ENCODE results near the gene MATN3. TPM values are rescaled to one million over a fixed set of nuclear protein-coding genes. Genes with fewer than 3 reads are reported as not detected.

MATN3 gene
- total RNA-seq, 1 donor from 2014 or later = 2.7 TPM

DNA sequence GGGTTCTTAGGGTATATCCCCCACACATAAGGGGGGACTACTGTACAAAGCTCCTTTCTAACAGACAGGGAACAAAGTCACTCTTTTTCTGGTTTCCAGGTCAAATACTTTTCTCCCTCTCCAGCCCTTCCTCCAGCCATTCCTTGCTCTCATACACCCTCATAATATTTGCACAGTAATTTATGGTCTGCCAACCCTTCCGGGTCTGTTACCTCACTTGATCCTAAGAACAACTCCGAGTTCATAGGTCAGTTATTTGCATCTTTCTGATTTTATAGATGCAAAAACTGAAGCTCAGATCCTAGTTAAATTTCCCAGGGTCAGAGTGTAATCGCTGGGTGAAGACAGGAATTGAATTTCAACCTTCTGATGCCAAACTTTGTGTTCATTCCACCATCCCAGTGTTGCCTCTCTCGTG, 14.8 kb upstream of the MATN3 start:
- H3K36me3 Mint-ChIP-seq = peaks cover 67% of the 10 kb centered on the region
- TF ChIP-seq, protein P1, sequence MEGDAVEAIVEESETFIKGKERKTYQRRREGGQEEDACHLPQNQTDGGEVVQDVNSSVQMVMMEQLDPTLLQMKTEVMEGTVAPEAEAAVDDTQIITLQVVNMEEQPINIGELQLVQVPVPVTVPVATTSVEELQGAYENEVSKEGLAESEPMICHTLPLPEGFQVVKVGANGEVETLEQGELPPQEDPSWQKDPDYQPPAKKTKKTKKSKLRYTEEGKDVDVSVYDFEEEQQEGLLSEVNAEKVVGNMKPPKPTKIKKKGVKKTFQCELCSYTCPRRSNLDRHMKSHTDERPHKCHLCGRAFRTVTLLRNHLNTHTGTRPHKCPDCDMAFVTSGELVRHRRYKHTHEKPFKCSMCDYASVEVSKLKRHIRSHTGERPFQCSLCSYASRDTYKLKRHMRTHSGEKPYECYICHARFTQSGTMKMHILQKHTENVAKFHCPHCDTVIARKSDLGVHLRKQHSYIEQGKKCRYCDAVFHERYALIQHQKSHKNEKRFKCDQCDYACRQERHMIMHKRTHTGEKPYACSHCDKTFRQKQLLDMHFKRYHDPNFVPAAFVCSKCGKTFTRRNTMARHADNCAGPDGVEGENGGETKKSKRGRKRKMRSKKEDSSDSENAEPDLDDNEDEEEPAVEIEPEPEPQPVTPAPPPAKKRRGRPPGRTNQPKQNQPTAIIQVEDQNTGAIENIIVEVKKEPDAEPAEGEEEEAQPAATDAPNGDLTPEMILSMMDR (IDR thresholded peaks at IDR 0.05; ENCODE audit: unreplicated experiment) = no peak
- H3K27ac Mint-ChIP-seq = no peak overlapping the region

DNA sequence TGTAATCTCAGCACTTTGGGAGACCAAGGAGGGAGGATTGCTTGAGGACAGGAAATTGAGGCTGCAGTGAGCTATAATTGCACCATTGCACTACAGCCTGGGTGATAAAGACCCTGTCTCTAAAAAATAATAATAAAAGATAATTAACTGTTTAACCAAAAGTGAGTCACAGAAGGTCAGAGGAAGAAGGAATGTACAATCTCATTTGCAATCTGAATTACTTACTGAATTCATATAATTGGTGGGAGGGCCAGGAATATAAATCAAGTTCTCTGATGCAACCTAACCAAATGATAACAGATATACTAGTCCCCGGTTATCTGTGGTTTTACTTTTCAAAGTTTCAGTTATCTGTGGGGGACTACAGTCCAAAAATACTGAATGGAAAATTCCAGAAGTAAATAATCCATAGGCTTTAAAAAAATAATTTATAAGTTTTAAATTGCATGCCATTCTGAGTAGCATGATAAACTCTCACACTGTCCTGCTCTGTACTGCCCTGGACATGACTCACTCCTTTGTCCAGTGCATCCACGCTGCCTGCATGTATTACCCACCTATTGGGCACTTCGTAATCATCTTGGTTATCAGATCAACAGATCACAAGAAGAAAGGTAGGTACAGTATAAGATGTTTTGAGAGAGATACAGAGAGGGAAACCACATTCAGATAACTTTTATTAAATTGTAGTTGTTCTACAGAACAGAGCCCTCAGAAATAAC, 12.8 kb upstream of the MATN3 start:
- peaks cover 63% of the 10 kb centered on the region for H3K36me3 Mint-ChIP-seq
- H3K27me3 Mint-ChIP-seq (ENCODE audit: low read depth) = no peaks in the 10 kb centered on the region
- no peak overlapping the region for H3K4me3 Mint-ChIP-seq
- H3K9me3 Mint-ChIP-seq = peaks cover 54% of the 10 kb centered on the region
- TF ChIP-seq, protein P1 (IDR thresholded peaks at IDR 0.05; ENCODE audit: unreplicated experiment) = no peak
- DNase-seq (ENCODE audit: low spot score in 2 of 2, unreplicated experiment in 2 of 2) = no peak
- no peak overlapping the region for H3K27ac Mint-ChIP-seq
- peaks cover 2% of the 10 kb centered on the region for H3K4me1 Mint-ChIP-seq

More for the DNA sequence above, 14.8 kb upstream of the MATN3 start:
- no peak for DNase-seq (ENCODE audit: low spot score in 2 of 2, unreplicated experiment in 2 of 2)
- Mint-ChIP-seq H3K4me3 (no peak overlapping the region), H3K9me3 (peaks cover 46% of the 10 kb centered on the region), H3K4me1 (peaks cover 2% of the 10 kb centered on the region), H3K27me3 (ENCODE audit: low read depth) (no peaks in the 10 kb centered on the region)

DNA sequence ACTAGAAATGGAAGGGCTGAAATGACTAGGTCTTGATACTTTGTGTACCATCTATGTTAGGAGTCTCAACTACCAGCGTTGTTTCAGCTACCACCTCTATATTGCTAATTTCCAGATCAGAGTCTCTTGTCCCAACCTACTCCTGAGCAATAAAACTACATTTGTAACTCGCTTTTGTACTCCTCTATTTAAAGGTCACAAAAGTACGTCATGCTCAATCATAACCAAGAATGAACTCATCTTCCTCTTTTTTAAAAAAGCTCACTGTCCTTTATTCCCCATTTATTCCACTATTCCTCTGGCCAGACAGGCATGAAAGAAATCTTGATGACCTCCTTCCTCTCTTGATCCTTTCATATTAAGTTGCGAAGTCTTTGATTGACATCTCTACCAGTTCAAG, 11.2 kb upstream of the MATN3 start:
- Mint-ChIP-seq H3K36me3 (peaks cover 53% of the 10 kb centered on the region), H3K27ac (no peak overlapping the region), H3K27me3 (ENCODE audit: low read depth) (no peaks in the 10 kb centered on the region), H3K4me3 (no peak overlapping the region), H3K4me1 (peaks cover 2% of the 10 kb centered on the region), H3K9me3 (peaks cover 45% of the 10 kb centered on the region)
- TF ChIP-seq, protein P1 (IDR thresholded peaks at IDR 0.05; ENCODE audit: unreplicated experiment) = no peak
- DNase-seq (ENCODE audit: low spot score in 2 of 2, unreplicated experiment in 2 of 2) = no peak

DNA sequence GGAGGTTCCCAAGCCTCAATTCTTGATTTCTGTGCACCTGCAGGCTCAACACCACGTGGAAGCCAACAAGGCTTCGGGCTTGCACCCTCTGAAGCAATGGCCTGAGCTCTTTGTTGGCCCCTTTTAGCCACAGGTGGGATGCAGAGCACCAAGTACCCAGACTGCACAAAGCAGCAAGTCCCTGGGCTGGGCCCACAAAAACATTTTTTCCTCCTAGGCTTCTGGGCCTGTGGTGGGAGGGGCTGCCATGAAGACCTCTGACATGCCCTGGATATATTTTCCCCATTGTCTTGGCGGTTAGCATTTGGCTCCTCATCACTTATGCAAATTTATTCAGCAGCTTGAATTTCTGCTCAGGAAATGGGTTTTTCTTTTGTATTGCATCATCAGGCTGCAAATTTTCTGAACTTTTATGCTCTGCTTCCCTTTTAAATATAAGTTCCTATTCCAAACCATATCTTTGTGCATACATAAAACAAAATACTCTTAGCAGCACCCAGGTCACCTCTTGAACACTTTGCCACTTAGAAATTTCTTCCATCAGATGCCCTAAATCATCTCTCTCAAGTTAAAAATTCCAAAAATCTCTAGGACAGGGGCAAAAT, 9.0 kb upstream of the MATN3 start:
- H3K36me3 Mint-ChIP-seq = peaks cover 35% of the 10 kb centered on the region
- peaks cover 39% of the 10 kb centered on the region for H3K9me3 Mint-ChIP-seq
- no peaks in the 10 kb centered on the region for H3K27me3 Mint-ChIP-seq (ENCODE audit: low read depth)
- H3K27ac Mint-ChIP-seq = no peak overlapping the region
- H3K4me3 Mint-ChIP-seq = no peak overlapping the region
- TF ChIP-seq, protein P1 (IDR thresholded peaks at IDR 0.05; ENCODE audit: unreplicated experiment) = no peak
- peaks cover 2% of the 10 kb centered on the region for H3K4me1 Mint-ChIP-seq
- DNase-seq (ENCODE audit: low spot score in 2 of 2, unreplicated experiment in 2 of 2) = no peak

DNA sequence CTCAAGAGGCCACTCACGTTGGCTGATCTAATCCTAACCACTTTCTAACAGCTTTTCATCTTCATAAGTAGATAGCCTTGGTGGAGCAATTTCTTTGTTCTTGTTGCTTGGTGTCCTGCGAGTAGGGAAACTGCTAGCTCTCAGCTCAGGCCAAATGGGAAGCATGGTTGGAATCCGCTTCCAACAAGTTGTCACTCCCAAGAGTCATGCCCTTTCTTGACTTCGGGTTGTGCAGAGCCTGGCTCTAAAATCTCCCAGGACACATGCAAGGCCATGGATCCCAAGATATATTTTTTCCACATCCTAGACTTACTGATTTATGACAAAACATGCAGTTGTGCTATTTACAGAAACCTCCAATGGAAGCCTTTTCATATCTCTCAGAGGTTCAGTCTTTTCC, 7.3 kb upstream of the MATN3 start:
- H3K4me3 Mint-ChIP-seq = no peak overlapping the region
- DNase-seq (ENCODE audit: low spot score in 2 of 2, unreplicated experiment in 2 of 2) = no peak
- H3K27me3 Mint-ChIP-seq (ENCODE audit: low read depth) = no peaks in the 10 kb centered on the region
- H3K36me3 Mint-ChIP-seq = peaks cover 33% of the 10 kb centered on the region
- TF ChIP-seq, protein P1 (IDR thresholded peaks at IDR 0.05; ENCODE audit: unreplicated experiment) = no peak
- H3K9me3 Mint-ChIP-seq = peaks cover 41% of the 10 kb centered on the region
- H3K4me1 Mint-ChIP-seq = no peaks in the 10 kb centered on the region
- no peak overlapping the region for H3K27ac Mint-ChIP-seq

Data from mesothelial cell of epicardium (in vitro differentiated cells).